Left ventricle myocardium inferior (tissue), 1 donor: Measurements from ENCODE around the gene CNOT3. TPM values are rescaled to one million over a fixed set of nuclear protein-coding genes. Genes with fewer than 3 reads are reported as not detected.
A peak's percentile ranks its signal among the peaks of the same experiment; 100 is the strongest.

ENCODE experiments used
- DNase-seq: peaks from one replicate; pipeline ENCODE4 v3.0.0-alpha.2; 2020
- H3K27ac ChIP-seq: fragments of 200-600 bp; replicated peaks from 2 replicates; pipeline ENCODE4 v1.8.0; 2021
- H3K27me3 ChIP-seq: fragments of 200-600 bp; 2 replicates; pipeline ENCODE4 v1.8.0; 2021; ENCODE audit warnings: low read depth
- H3K36me3 ChIP-seq: fragments of 200-600 bp; 2 replicates; pipeline ENCODE4 v1.8.0; 2021
- H3K4me1 ChIP-seq: fragments of 200-600 bp; 2 replicates; pipeline ENCODE4 v1.8.0; 2021
- H3K4me3 ChIP-seq: fragments of 200-600 bp; 2 replicates; pipeline ENCODE4 v1.8.0; 2021; ENCODE audit warnings: mild to moderate bottlenecking, moderate library complexity
- H3K9me3 ChIP-seq: fragments of 200-600 bp; replicated peaks from 2 replicates; pipeline ENCODE4 v1.8.0; 2021
- intact Hi-C: fragments of 100-400 bp; cut with micrococcal nuclease; formaldehyde crosslinking; loops from one replicate; pipeline ENCODE4 v1.11.0; 2022
- total RNA-seq: library from RNA; stranded (reverse); fragmentation: NEBNext Ultra II Directional; extraction: Animal tissue kit (Norgen Biotek cat#: 25700); gene quantifications from one replicate; pipeline ENCODE4 v1.2.1, GENCODE V29; 2021
- TF ChIP-seq, protein P1 (sequence below): fragments of 200-600 bp; IDR thresholded peaks from 2 replicates; pipeline ENCODE4 v1.8.0; 2021; ENCODE audit warnings: antibody characterized with exemption, mild to moderate bottlenecking, borderline replicate concordance
- donor health status: DM: no; HTN: yes; CAD: no; lungs with severe emphysema.

Gene CNOT3
- total RNA-seq, 1 donor from 2014 or later, result 19.5 TPM

GRCh38 chr19:54172471-54173358 is 35.2 kb downstream of the CNOT3 start, which contains the start of gene TMC4:
Gene TMC4, minus strand, starts transcription at chr19:54173160. Its CDS starts 43 bp downstream, at chr19:54173117.
- peaks cover 36% of the 10 kb centered on the region for H3K27me3 ChIP-seq
- no peak for DNase-seq

DNA sequence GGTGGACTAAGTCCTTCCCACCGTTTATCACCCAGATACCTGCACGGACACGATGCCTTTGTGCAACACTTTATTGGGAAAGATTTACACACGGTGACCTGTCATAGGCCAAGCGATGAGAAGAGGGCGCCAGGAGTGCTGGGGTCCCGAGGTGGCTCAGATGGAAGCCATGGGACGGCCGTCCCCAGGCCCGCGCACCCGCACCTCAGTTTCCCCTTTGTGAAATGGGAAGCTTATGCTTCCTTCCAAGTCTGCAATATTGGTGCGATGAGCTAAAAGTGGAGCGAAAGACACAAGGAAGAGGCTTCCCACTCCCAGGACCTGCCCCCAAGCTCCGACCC is 35.8 kb downstream of the CNOT3 start:
- H3K4me3 ChIP-seq, result peak overlapping the region; percentile 48
- peaks cover 30% of the 10 kb centered on the region for H3K27me3 ChIP-seq
- no peaks in the 10 kb centered on the region for H3K9me3 ChIP-seq
- TF ChIP-seq, protein P1, sequence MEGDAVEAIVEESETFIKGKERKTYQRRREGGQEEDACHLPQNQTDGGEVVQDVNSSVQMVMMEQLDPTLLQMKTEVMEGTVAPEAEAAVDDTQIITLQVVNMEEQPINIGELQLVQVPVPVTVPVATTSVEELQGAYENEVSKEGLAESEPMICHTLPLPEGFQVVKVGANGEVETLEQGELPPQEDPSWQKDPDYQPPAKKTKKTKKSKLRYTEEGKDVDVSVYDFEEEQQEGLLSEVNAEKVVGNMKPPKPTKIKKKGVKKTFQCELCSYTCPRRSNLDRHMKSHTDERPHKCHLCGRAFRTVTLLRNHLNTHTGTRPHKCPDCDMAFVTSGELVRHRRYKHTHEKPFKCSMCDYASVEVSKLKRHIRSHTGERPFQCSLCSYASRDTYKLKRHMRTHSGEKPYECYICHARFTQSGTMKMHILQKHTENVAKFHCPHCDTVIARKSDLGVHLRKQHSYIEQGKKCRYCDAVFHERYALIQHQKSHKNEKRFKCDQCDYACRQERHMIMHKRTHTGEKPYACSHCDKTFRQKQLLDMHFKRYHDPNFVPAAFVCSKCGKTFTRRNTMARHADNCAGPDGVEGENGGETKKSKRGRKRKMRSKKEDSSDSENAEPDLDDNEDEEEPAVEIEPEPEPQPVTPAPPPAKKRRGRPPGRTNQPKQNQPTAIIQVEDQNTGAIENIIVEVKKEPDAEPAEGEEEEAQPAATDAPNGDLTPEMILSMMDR, result no peak
- no peak for DNase-seq
- H3K36me3 ChIP-seq, result no peaks in the 10 kb centered on the region
- peak overlapping the region; percentile 65 for H3K27ac ChIP-seq
- peaks cover 3% of the 10 kb centered on the region for H3K4me1 ChIP-seq
- intact Hi-C loops, result loop anchor here (10.0 kb wide), 1 partner anchor 61 kb away; no protein-coding TSS in a partner anchor

More at GRCh38 chr19:54172471-54173358, 35.2 kb downstream of the CNOT3 start, which contains the start of gene TMC4:
- peak within 1 kb of the TSS; percentile 65 for H3K27ac ChIP-seq
- intact Hi-C loops, result loop anchor here (10.0 kb wide), 1 partner anchor 62 kb away; no protein-coding TSS in a partner anchor
- H3K4me1 ChIP-seq, result peaks cover 6% of the 10 kb centered on the region
- H3K9me3 ChIP-seq, result no peaks in the 10 kb centered on the region
- peak within 1 kb of the TSS; percentile 48 for H3K4me3 ChIP-seq
- H3K36me3 ChIP-seq, result no peaks in the 10 kb centered on the region
- TF ChIP-seq, protein P1, result no peak

DNA sequence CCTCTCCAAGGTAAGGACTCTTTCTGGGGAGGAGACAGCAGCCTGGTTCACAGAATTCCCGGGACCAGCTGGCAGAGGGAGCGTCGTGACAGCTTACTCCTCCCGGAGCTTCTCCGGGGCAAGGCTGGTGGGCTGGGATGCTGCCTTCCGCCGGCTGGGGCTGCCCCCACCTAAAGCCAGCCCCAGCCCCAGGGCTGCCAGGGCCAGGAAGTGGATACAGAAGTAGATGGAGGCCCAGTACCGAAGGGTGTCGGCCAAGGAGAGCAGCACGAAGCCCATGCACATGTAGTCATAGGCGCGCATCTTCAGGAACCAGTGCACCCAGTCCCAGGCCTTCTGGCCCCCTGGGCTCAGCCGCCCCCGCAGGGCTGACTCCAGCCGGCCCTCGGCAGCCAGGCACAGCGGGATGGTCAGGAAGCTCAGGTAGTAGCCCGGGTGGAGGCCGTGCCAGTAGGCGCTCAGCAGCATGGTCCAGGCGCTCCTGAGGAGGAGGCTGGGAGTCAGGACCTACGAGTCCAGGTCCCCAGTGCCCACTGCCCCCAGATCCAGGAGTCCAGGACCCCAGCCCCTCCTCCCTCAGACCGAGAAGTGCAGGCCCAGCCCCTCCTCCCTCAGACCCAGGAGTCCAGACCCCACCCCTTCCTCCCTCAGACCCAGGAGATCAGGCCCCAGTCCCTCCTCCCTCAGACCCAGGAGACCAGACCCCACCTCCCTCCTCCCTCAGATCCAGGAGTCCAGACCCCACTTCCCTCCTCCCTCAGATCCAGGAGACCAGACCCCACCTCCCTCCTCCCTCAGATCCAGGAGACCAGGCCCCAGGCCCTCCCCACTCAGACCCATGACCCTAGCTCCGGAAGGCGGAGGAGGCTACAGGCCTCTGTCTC is 36.6 kb downstream of the CNOT3 start:
- Histone ChIP-seq H3K9me3 (no peaks in the 10 kb centered on the region), H3K27ac (peak overlapping the region; percentile 65), H3K36me3 (peaks cover 1% of the 10 kb centered on the region), H3K4me3 (no peak overlapping the region), H3K27me3 (peaks cover 29% of the 10 kb centered on the region), H3K4me1 (no peaks in the 10 kb centered on the region)
- TF ChIP-seq, protein P1, result no peak
- intact Hi-C loops, result loop anchor here (10.0 kb wide), 1 partner anchor 61 kb away; no protein-coding TSS in a partner anchor
- no peak for DNase-seq

GRCh38 chr19:54178581-54179261 is 41.2 kb downstream of the CNOT3 start:
- Histone ChIP-seq H3K36me3 (peaks cover 27% of the 10 kb centered on the region), H3K4me3 (no peak overlapping the region), H3K27ac (no peak overlapping the region), H3K9me3 (no peaks in the 10 kb centered on the region), H3K4me1 (no peaks in the 10 kb centered on the region), H3K27me3 (peaks cover 5% of the 10 kb centered on the region)
- intact Hi-C loops, result loop anchor here (10.0 kb wide), 1 partner anchor 56 kb away; no protein-coding TSS in a partner anchor
- no peak for DNase-seq
- TF ChIP-seq, protein P1, result no peak
